IPS-15b (cell line): ENCODE results near the gene AGAP1.

ENCODE experiments used
- H3K27me3 ChIP-seq: one replicate; pipeline ENCODE4 v1.6.1; 2013; ENCODE audit warnings: low read length; ENCODE audit not compliant: control insufficient read depth, insufficient read depth
- H3K36me3 ChIP-seq: one replicate; pipeline ENCODE4 v1.6.1; 2013; ENCODE audit warnings: low read length; ENCODE audit not compliant: control insufficient read depth, insufficient read depth
- H3K4me1 ChIP-seq: one replicate; pipeline ENCODE4 v1.6.1; 2013; ENCODE audit warnings: mild to moderate bottlenecking, low read length; ENCODE audit not compliant: control insufficient read depth, insufficient read depth
- H3K4me3 ChIP-seq: one replicate; pipeline ENCODE4 v1.5.1; 2013; ENCODE audit warnings: low read depth, low read length
- H3K9ac ChIP-seq: one replicate; pipeline ENCODE4 v1.6.1; 2013; ENCODE audit warnings: low read depth, mild to moderate bottlenecking, low read length
- H3K9me3 ChIP-seq: one replicate; pipeline ENCODE4 v1.6.1; 2013; ENCODE audit warnings: mild to moderate bottlenecking, low read length; ENCODE audit not compliant: control insufficient read depth, insufficient read depth

AGAP1 gene

GRCh38 chr2:235640926-235641723, 147.3 kb downstream of the AGAP1 start:
- no peak overlapping the region for H3K4me3 ChIP-seq
- no peaks in the 10 kb centered on the region for H3K36me3 ChIP-seq
- H3K27me3 ChIP-seq, result no peaks in the 10 kb centered on the region
- H3K4me1 ChIP-seq, result peaks cover 22% of the 10 kb centered on the region
- no peaks in the 10 kb centered on the region for H3K9me3 ChIP-seq
- no peak overlapping the region for H3K9ac ChIP-seq

- Histone ChIP-seq H3K4me1 (peaks cover 22% of the 10 kb centered on the region), H3K36me3 (no peaks in the 10 kb centered on the region), H3K9me3 (no peaks in the 10 kb centered on the region), H3K4me3 (no peak overlapping the region), H3K9ac (no peak overlapping the region), H3K27me3 (no peaks in the 10 kb centered on the region)
These were observed 148.1 kb downstream of the AGAP1 start for GRCh38 chr2:235641956-235642355.

DNA sequence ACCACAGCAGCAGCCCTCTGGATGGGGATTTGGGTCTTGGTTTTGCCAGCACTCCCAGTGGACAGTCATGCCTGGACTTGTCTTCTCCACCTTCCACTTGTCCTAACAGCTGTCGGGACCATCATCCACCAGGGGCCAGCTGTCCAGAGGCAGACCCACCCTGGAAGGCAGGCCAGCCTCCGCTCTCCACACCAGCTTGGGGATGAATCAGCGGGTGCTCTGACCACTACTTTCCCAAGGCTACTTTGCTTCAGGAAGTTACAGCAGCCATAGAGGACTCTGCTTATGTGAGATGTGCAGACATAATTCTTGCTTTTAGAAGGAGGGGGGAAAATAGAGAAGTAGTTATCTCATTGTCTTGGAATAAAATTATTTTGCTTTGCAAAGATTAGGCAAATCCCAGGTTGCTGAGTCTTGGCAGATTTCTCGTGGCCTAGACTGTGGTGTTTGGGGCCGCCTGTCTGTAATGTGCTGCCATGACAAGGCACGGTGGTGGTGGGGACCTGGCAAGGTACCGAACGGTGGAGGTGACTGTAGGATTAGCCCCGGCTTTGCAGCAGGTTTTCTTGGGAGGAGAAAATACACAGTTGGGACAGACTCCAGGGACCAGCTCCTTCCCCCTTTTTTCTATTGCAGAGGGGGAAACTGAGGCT, 148.7 kb downstream of the AGAP1 start:
- Histone ChIP-seq H3K4me3 (no peak overlapping the region), H3K9ac (no peak overlapping the region), H3K36me3 (no peaks in the 10 kb centered on the region), H3K9me3 (no peaks in the 10 kb centered on the region), H3K27me3 (no peaks in the 10 kb centered on the region), H3K4me1 (peaks cover 22% of the 10 kb centered on the region)

DNA sequence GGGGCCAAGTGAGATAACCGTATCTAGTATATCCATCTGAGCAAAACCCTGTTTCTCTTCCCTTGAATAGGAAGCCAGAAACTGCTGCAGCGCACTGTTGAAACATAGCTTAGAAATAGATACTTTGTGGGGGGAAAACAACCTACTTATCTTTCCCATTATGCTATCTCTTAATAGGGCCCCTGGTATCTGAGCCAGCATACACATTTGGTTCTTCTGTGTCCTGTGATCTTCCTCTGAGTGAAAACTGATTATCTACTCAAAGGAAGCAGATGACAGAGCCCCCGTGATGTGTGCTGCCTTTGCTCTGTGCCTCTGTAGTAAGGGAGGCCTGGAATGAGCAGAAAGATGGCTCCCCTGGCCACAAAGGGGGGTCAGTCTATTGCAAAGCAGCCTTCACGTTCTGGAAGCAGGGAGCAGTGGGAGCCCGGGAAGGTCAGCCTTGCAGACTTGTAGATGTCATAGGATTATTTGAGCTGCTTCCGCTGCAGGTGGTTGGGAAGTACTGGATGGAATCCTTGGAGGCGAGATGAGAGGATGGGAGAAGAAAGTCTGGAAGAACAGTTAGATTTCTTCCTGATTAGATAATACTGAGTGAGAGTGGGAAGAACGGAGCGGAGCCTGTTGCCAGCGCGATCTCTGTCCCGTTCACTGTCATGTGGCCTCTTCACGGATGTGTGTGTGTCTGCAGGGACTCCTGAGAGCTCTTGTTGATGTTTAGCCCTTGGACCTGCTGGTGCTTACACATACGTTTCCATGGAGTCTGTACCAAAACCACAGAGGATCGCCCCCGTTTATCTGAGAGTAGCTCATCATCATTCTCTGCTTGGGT, 150.1 kb downstream of the AGAP1 start:
- Histone ChIP-seq H3K27me3 (no peaks in the 10 kb centered on the region), H3K36me3 (no peaks in the 10 kb centered on the region), H3K4me1 (peaks cover 22% of the 10 kb centered on the region), H3K9ac (no peak overlapping the region), H3K9me3 (no peaks in the 10 kb centered on the region), H3K4me3 (no peak overlapping the region)

DNA sequence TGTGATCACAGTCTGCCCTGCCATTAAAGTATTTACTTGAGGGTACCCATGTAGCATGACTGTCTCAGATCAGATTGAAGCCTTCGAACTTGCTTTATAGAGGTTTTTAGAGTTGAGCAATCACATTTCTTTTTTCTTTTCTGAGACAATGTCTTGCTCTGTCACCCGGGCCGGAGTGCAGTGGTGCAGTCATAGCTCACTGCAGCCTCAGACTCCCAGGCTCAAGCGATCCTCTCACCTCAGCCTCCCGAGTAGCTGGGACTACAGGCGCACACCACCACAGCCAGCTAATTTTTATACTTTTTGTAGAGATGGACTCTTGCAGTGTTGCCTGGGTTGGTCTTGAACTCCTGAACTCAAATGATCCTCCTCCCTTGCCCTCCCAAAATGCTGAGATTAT, 153.4 kb downstream of the AGAP1 start:
- Histone ChIP-seq H3K4me3 (no peak overlapping the region), H3K27me3 (no peaks in the 10 kb centered on the region), H3K4me1 (no peaks in the 10 kb centered on the region), H3K9ac (no peak overlapping the region), H3K36me3 (no peaks in the 10 kb centered on the region), H3K9me3 (no peaks in the 10 kb centered on the region)

DNA sequence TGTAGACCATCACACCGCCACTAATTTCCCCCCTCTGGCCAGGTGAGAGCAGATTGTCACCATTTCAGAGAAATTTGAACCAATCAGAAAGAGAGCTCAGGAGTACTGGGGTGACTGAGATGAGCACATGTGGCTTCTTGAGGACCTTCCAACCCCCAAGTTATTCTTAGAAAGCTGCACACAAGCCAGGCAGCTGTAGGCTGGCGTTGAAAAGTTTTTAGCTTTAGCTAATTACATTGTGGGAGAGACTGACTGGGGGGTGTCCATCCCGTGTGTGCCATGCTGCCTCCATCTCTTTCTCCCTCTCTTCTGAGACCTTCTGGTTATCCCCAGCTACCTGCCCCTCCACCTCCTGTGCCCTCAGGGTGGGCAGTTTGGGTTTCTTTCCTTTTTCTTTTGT, 154.0 kb downstream of the AGAP1 start:
- H3K4me1 ChIP-seq, result no peaks in the 10 kb centered on the region
- no peaks in the 10 kb centered on the region for H3K27me3 ChIP-seq
- no peak overlapping the region for H3K9ac ChIP-seq
- H3K9me3 ChIP-seq, result no peaks in the 10 kb centered on the region
- H3K36me3 ChIP-seq, result no peaks in the 10 kb centered on the region
- H3K4me3 ChIP-seq, result no peak overlapping the region

DNA sequence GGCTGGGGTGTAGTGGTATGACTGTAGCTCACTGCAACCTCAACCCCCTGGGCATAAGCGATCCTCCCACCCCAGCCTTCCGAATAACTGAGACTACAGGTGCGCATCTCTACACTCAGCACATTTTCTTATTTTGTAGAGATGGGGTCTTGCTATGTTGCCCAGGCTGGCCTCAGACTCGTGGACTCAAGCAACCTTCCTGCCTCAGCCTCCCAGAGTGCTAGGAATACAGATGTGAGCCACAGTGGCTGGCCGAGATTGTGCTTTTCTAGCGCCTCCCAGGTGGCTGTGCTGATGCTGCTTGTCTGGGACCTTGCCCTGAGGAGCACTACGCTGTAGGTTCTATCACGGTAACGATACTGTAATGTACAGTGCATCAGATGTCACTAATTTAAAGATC, 155.6 kb downstream of the AGAP1 start:
- no peaks in the 10 kb centered on the region for H3K27me3 ChIP-seq
- no peak overlapping the region for H3K4me3 ChIP-seq
- no peaks in the 10 kb centered on the region for H3K9me3 ChIP-seq
- no peaks in the 10 kb centered on the region for H3K4me1 ChIP-seq
- H3K36me3 ChIP-seq, result no peaks in the 10 kb centered on the region
- H3K9ac ChIP-seq, result no peak overlapping the region

GRCh38 chr2:235651643-235652042, 157.8 kb downstream of the AGAP1 start:
- Histone ChIP-seq H3K9me3 (no peaks in the 10 kb centered on the region), H3K4me1 (no peaks in the 10 kb centered on the region), H3K27me3 (no peaks in the 10 kb centered on the region), H3K9ac (no peak overlapping the region), H3K36me3 (no peaks in the 10 kb centered on the region), H3K4me3 (no peak overlapping the region)

DNA sequence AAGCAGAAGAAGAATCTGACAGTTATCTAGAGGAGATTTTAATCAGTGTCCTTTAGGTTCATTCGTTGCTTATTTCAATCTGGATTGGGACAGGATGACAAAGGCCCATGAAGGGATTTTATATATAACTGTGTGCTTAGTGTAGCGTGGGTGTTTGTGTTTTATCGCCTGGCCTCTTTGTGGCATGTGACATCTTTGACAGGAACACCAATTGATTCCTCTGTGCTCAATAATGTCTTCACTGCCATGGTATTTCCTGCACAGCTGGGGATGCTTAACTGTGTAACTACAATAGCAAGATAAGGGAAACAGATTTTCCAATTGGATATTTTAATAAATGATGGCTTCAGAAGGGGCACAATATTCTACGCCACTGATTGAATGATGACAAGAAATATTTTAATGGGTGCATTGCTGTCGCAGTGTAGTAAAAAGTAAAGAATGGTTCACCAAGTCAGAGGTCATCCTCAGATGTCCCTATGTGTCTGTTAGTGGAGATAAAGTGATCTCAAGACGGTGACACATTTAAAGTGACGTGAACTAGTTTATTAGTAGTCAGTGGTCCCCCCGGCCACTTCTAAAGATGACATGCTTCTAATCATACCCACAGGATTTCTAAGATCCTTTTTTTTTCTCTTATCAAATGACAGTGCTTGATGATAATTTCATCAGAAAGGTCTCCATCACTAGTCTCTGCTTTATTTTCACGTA, 160.4 kb downstream of the AGAP1 start:
- Histone ChIP-seq H3K4me1 (peaks cover 15% of the 10 kb centered on the region), H3K9ac (no peak overlapping the region)

GRCh38 chr2:235658351-235659174, 164.7 kb downstream of the AGAP1 start:
- H3K9me3 ChIP-seq, result no peaks in the 10 kb centered on the region
- H3K9ac ChIP-seq, result no peak overlapping the region
- H3K4me1 ChIP-seq, result peaks cover 30% of the 10 kb centered on the region
- H3K4me3 ChIP-seq, result peak overlapping the region; percentile 43
- no peaks in the 10 kb centered on the region for H3K27me3 ChIP-seq
- H3K36me3 ChIP-seq, result no peaks in the 10 kb centered on the region

More for the DNA sequence above, 160.4 kb downstream of the AGAP1 start:
- Histone ChIP-seq H3K4me3 (no peak overlapping the region), H3K27me3 (no peaks in the 10 kb centered on the region), H3K36me3 (no peaks in the 10 kb centered on the region), H3K9me3 (no peaks in the 10 kb centered on the region)
